Measurements from ENCODE around the gene SEC11C.

DNA sequence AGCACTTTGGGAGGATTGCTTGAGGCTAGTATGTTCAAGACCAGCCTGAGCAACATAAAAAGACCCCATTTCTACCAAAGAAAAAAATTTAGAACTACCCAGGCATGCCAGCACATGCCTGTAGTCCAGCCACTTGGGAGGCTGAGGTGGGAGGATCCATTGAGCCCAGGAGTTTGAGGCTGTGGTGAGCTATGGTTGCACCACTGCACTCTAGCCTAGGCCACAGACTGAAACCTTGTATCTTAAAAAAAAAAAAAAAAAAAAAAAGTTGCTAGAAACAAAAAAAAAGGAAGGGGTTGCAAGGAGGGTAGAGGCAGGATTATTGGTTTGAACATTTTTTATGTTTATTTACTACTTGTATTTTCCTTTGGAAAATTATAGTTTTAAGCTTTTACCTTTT, 4.8 kb downstream of the SEC11C start:
- TF ChIP-seq, protein P1, sequence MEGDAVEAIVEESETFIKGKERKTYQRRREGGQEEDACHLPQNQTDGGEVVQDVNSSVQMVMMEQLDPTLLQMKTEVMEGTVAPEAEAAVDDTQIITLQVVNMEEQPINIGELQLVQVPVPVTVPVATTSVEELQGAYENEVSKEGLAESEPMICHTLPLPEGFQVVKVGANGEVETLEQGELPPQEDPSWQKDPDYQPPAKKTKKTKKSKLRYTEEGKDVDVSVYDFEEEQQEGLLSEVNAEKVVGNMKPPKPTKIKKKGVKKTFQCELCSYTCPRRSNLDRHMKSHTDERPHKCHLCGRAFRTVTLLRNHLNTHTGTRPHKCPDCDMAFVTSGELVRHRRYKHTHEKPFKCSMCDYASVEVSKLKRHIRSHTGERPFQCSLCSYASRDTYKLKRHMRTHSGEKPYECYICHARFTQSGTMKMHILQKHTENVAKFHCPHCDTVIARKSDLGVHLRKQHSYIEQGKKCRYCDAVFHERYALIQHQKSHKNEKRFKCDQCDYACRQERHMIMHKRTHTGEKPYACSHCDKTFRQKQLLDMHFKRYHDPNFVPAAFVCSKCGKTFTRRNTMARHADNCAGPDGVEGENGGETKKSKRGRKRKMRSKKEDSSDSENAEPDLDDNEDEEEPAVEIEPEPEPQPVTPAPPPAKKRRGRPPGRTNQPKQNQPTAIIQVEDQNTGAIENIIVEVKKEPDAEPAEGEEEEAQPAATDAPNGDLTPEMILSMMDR (IDR thresholded peaks at IDR 0.05): no peak
- TF ChIP-seq POLR2A (IDR thresholded peaks at IDR 0.05) (no peak), POLR2AphosphoS5 (IDR thresholded peaks at IDR 0.05) (no peak)
